Vagina (tissue), 2 donors: ENCODE measurements around the gene SMTNL1. TPM values are rescaled to one million over a fixed set of nuclear protein-coding genes. Genes with fewer than 3 reads are reported as not detected.

ENCODE experiments used
- DNase-seq, 2 donors: peaks; one replicate each; pipeline ENCODE4 v3.0.0-alpha.2; 2017; ENCODE audit errors: extremely low spot score in 2 of 2
- H3K27ac ChIP-seq: fragments of 200-600 bp; sonication (generic); one replicate; pipeline ENCODE4 v1.5.1; 2019
- H3K27me3 ChIP-seq: fragments of 200-600 bp; sonication (generic); one replicate; pipeline ENCODE4 v1.5.1; 2019
- H3K36me3 ChIP-seq, 2 donors: fragments of 200-600 bp; sonication (generic); one replicate each; pipeline ENCODE4 v1.5.1; 2017 to 2019
- H3K4me1 ChIP-seq: fragments of 200-600 bp; sonication (generic); one replicate; pipeline ENCODE4 v1.5.1; 2019
- H3K4me3 ChIP-seq, 2 donors: fragments of 200-600 bp; sonication (generic); 1 replicate in 1 of 2; 2 replicates in 1 of 2; pipeline ENCODE4 v1.5.1; 2016 to 2019
- H3K9me3 ChIP-seq: fragments of 200-600 bp; sonication (generic); one replicate; pipeline ENCODE4 v1.5.1; 2019
- POLR2A ChIP-seq, 2 donors: fragments of 450-650 bp; IDR thresholded peaks; one replicate each; pipeline ENCODE4 v1.6.1; 2017; ENCODE audit warnings: antibody characterized with exemption in 2 of 2, mild to moderate bottlenecking in 2 of 2, moderate library complexity in 2 of 2
- POLR2AphosphoS5 ChIP-seq, 2 donors: sonication (generic); formaldehyde crosslinking; IDR thresholded peaks; one replicate each; pipeline ENCODE4 v1.9.0; 2017; ENCODE audit warnings: antibody characterized with exemption in 2 of 2, mild to moderate bottlenecking in 2 of 2, low read depth in 1 of 2; ENCODE audit not compliant: insufficient read depth in 1 of 2
- intact Hi-C: fragments of 100-400 bp; cut with DNase I; formaldehyde crosslinking; loops from one replicate; pipeline ENCODE4 v1.15.1; 2023
- total RNA-seq: library from RNA; depleted of rRNA; stranded (reverse); fragments of >200 nt; gene quantifications from one replicate; pipeline ENCODE4 v1.2.3, GENCODE V29; 2016
- TF ChIP-seq, protein P1 (sequence below), 3 experiments: fragments of 450-650 bp in 2 of 3; fragments of 200-600 bp in 1 of 3; sonication (generic) in 1 of 3; IDR thresholded peaks; one replicate each; pipeline ENCODE4 v1.5.1; 2017 to 2019; ENCODE audit warnings: antibody characterized with exemption in 3 of 3, mild to moderate bottlenecking in 2 of 3, moderate library complexity in 2 of 3

The SMTNL1 gene
- total RNA-seq, 1 donor from 2014 or later: not detected

DNA sequence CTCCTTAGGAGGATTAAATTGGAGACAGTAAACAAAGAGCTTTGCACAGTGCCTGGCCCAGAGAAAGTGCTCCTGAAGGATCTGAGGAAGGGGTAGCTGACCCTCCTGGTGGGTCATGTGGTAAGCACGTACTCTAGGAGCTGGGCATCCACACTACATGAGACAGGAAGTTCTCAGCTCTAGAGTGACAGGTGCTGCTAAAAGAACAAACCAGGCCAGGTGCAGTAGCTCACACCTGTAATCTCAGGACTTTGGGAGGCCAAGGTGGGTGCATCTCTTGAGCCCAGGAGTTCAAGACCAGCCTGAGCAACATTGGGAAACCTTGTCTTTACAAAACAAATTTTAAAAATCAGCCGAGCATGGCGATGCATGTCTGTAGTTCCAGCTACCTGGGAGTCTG is 35.0 kb upstream of the SMTNL1 start:
- Histone ChIP-seq H3K27ac (no peak overlapping the region), H3K36me3 (no peaks in the 10 kb centered on the region), H3K4me3 (no peak overlapping the region)

DNA sequence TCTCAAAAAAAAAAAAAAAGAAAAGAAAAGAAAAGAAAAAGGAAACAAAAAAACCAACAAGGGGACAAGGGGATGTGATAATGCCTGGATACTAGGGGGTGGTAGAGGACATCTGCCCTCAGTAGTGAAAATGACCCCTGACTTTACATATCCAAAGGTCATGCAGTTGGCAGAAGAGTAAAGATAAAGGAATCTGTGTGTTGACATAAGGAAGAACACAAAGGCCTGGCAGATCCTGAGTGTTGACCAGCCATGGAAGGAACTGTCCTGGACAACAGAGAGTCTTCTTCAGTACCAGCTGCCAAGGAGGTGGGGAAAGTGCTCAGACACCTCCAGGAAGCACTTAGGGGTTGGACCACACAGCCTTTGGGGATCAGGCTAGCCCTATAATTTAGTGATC is 34.5 kb upstream of the SMTNL1 start:
- Histone ChIP-seq H3K36me3 (no peaks in the 10 kb centered on the region), H3K9me3 (no peaks in the 10 kb centered on the region), H3K4me3 (no peak overlapping the region), H3K4me1 (peaks cover 25% of the 10 kb centered on the region), H3K27me3 (no peaks in the 10 kb centered on the region), H3K27ac (no peak overlapping the region)
- intact Hi-C loops: no loop called here
- no peak for DNase-seq
- TF ChIP-seq POLR2AphosphoS5 (IDR thresholded peaks at IDR 0.05; ENCODE audit: insufficient read depth in 1 of 2, low read depth in 1 of 2) (no peak), POLR2A (IDR thresholded peaks at IDR 0.05) (no peak)
- TF ChIP-seq, protein P1, sequence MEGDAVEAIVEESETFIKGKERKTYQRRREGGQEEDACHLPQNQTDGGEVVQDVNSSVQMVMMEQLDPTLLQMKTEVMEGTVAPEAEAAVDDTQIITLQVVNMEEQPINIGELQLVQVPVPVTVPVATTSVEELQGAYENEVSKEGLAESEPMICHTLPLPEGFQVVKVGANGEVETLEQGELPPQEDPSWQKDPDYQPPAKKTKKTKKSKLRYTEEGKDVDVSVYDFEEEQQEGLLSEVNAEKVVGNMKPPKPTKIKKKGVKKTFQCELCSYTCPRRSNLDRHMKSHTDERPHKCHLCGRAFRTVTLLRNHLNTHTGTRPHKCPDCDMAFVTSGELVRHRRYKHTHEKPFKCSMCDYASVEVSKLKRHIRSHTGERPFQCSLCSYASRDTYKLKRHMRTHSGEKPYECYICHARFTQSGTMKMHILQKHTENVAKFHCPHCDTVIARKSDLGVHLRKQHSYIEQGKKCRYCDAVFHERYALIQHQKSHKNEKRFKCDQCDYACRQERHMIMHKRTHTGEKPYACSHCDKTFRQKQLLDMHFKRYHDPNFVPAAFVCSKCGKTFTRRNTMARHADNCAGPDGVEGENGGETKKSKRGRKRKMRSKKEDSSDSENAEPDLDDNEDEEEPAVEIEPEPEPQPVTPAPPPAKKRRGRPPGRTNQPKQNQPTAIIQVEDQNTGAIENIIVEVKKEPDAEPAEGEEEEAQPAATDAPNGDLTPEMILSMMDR (IDR thresholded peaks at IDR 0.05): no peak

More for the DNA sequence above, 35.0 kb upstream of the SMTNL1 start:
- Histone ChIP-seq H3K4me1 (peaks cover 25% of the 10 kb centered on the region), H3K27me3 (no peaks in the 10 kb centered on the region), H3K9me3 (no peaks in the 10 kb centered on the region)
- TF ChIP-seq POLR2A (IDR thresholded peaks at IDR 0.05) (no peak), POLR2AphosphoS5 (IDR thresholded peaks at IDR 0.05; ENCODE audit: insufficient read depth in 1 of 2, low read depth in 1 of 2) (no peak)
- TF ChIP-seq, protein P1 (IDR thresholded peaks at IDR 0.05): no peak
- DNase-seq: no peak
- intact Hi-C loops: no loop called here

DNA sequence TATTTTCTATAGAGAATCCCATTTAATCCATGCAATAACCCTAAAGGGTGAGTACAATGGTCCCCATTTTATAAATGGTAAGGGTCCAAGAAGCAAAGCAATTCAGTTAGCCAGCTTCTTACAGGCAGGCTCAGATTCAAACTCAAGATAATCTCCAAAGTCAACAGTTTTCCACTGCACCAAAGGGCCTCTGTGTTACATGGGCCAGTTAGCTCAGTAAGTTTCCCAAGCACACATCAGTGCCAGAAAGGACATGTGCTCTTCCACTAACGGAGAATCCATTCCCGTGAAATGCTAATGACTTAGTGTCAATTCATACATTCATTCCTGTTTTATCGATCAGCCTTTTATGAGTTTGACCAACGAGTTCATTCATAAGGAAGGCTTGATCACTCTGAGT is 32.9 kb upstream of the SMTNL1 start:
- no peaks in the 10 kb centered on the region for H3K9me3 ChIP-seq
- no peak overlapping the region for H3K27ac ChIP-seq
- no peak overlapping the region for H3K4me3 ChIP-seq
- TF ChIP-seq POLR2AphosphoS5 (IDR thresholded peaks at IDR 0.05; ENCODE audit: insufficient read depth in 1 of 2, low read depth in 1 of 2): no peak
- no peak for TF ChIP-seq POLR2A (IDR thresholded peaks at IDR 0.05)
- TF ChIP-seq, protein P1 (IDR thresholded peaks at IDR 0.05): no peak
- no peaks in the 10 kb centered on the region for H3K27me3 ChIP-seq
- H3K36me3 ChIP-seq: no peaks in the 10 kb centered on the region
- intact Hi-C loops: no loop called here
- H3K4me1 ChIP-seq: peaks cover 13% of the 10 kb centered on the region
- no peak for DNase-seq

DNA sequence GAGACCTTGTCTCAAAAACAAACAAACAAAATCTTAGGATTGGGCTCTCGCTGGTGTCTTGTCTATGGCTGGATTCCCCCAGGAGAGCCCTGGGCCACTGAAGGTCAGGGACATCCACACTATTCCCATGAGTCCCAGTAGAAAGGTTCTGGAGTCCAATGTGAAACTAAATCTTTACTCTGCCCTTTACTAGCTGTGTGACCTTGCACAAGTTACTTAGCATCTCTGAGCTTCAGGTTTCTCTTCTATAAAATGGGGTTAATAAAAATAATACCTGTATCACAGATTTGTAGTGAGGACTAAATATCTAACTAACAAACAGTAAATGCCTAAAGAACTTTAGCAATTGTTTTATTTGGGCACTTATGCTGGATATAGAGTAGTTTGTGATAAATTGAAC is 30.9 kb upstream of the SMTNL1 start:
- H3K36me3 ChIP-seq: no peaks in the 10 kb centered on the region
- no peaks in the 10 kb centered on the region for H3K9me3 ChIP-seq
- TF ChIP-seq POLR2A (IDR thresholded peaks at IDR 0.05) (no peak), POLR2AphosphoS5 (IDR thresholded peaks at IDR 0.05; ENCODE audit: insufficient read depth in 1 of 2, low read depth in 1 of 2) (no peak)
- TF ChIP-seq, protein P1 (IDR thresholded peaks at IDR 0.05): no peak
- H3K27ac ChIP-seq: no peak overlapping the region
- no peaks in the 10 kb centered on the region for H3K27me3 ChIP-seq
- no peaks in the 10 kb centered on the region for H3K4me1 ChIP-seq
- intact Hi-C loops: no loop called here
- DNase-seq: no peak
- H3K4me3 ChIP-seq: no peak overlapping the region

DNA sequence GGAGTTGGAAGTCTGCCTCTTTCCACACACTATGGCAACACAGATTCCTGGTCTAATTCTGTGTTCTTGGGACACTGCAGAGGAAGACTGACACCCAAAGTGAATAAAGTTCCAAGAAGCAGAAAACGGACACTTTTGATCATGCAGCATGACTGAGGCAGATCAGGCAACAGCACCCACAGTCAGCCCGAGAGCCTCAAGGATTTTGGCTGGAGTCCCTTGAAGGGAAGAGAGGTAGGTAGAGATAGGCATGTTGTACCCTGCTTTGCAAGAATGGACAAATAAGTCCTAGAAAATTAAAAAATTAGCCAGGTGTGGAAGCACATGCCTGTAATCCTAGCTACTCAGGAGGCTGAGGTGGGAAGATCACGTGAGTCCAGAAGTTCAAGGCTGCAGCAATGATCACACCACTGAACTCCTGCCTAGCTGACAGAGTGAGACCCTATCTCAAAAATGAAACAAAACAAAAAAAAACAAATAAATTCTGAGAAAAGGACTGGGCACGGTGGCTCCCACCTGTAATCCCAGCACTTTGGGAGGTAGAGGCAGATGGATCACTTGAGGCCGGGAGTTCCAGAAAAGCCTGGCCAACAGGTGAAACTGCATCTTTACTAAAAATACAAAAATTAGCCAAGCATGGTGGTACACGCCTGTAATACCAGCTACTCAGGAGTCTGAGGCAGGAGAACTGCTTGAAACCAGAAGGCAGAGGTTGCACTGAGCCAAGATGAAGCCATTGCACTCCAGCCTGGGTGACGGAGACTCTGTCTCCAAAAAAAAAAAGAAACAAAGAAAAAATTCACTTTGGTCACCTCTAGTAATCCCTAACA is 28.8 kb upstream of the SMTNL1 start:
- Histone ChIP-seq H3K27ac (no peak overlapping the region), H3K9me3 (no peaks in the 10 kb centered on the region), H3K27me3 (no peaks in the 10 kb centered on the region), H3K4me3 (no peak overlapping the region), H3K36me3 (no peaks in the 10 kb centered on the region), H3K4me1 (peaks cover 8% of the 10 kb centered on the region)
- no peak for DNase-seq
- intact Hi-C loops: no loop called here
- TF ChIP-seq POLR2AphosphoS5 (IDR thresholded peaks at IDR 0.05; ENCODE audit: insufficient read depth in 1 of 2, low read depth in 1 of 2) (no peak), POLR2A (IDR thresholded peaks at IDR 0.05) (no peak)
- TF ChIP-seq, protein P1 (IDR thresholded peaks at IDR 0.05): no peak
